ENCODE results near the gene RBSN.

The RBSN gene

GRCh38 chr3:15049584-15049983 is 49.4 kb downstream of the RBSN start:
- Histone ChIP-seq H3K36me3 (ENCODE audit: control insufficient read depth, insufficient read depth, low read length) (peaks cover 34% of the 10 kb centered on the region), H3K4me3 (ENCODE audit: low read length) (no peak overlapping the region), H3K9me3 (ENCODE audit: control insufficient read depth, insufficient read depth, low read length) (no peaks in the 10 kb centered on the region), H3K4me1 (ENCODE audit: control insufficient read depth, insufficient read depth, low read length) (no peaks in the 10 kb centered on the region), H3K27ac (ENCODE audit: low read length) (no peak overlapping the region), H3K27me3 (ENCODE audit: control insufficient read depth, insufficient read depth, low read length) (no peaks in the 10 kb centered on the region)
- DNase-seq (ENCODE audit: low read depth, low spot score), result no peak
- whole genome bisulfite sequencing (ENCODE audit: insufficient coverage, insufficient read length), result no CpG with 5 or more reads among the region's 2 CpGs

- Histone ChIP-seq H3K4me3 (ENCODE audit: low read length) (no peak overlapping the region), H3K9me3 (ENCODE audit: control insufficient read depth, insufficient read depth, low read length) (no peaks in the 10 kb centered on the region), H3K27ac (ENCODE audit: low read length) (no peak overlapping the region), H3K27me3 (ENCODE audit: control insufficient read depth, insufficient read depth, low read length) (no peaks in the 10 kb centered on the region), H3K4me1 (ENCODE audit: control insufficient read depth, insufficient read depth, low read length) (no peaks in the 10 kb centered on the region), H3K36me3 (ENCODE audit: control insufficient read depth, insufficient read depth, low read length) (peaks cover 41% of the 10 kb centered on the region)
- no CpG with 5 or more reads among the region's 1 CpG for WGBS (ENCODE audit: insufficient coverage, insufficient read length)
- no peak for DNase-seq (ENCODE audit: low read depth, low spot score)
Observed at GRCh38 chr3:15045667-15046066, 53.3 kb downstream of the RBSN start.

GRCh38 chr3:15044326-15044725 is 54.6 kb downstream of the RBSN start:
- Histone ChIP-seq H3K4me1 (ENCODE audit: control insufficient read depth, insufficient read depth, low read length) (no peaks in the 10 kb centered on the region), H3K9me3 (ENCODE audit: control insufficient read depth, insufficient read depth, low read length) (no peaks in the 10 kb centered on the region), H3K36me3 (ENCODE audit: control insufficient read depth, insufficient read depth, low read length) (peaks cover 32% of the 10 kb centered on the region), H3K4me3 (ENCODE audit: low read length) (no peak overlapping the region), H3K27me3 (ENCODE audit: control insufficient read depth, insufficient read depth, low read length) (no peaks in the 10 kb centered on the region), H3K27ac (ENCODE audit: low read length) (no peak overlapping the region)
- DNase-seq (ENCODE audit: low read depth, low spot score), result no peak
- no CpG with 5 or more reads among the region's 7 CpGs for WGBS (ENCODE audit: insufficient coverage, insufficient read length)

GRCh38 chr3:15043408-15044171 is 55.4 kb downstream of the RBSN start:
- no peaks in the 10 kb centered on the region for H3K27me3 ChIP-seq (ENCODE audit: control insufficient read depth, insufficient read depth, low read length)
- H3K9me3 ChIP-seq (ENCODE audit: control insufficient read depth, insufficient read depth, low read length), result no peaks in the 10 kb centered on the region
- DNase-seq (ENCODE audit: low read depth, low spot score), result no peak
- no peak overlapping the region for H3K27ac ChIP-seq (ENCODE audit: low read length)
- no CpG with 5 or more reads among the region's 11 CpGs for WGBS (ENCODE audit: insufficient coverage, insufficient read length)
- H3K4me3 ChIP-seq (ENCODE audit: low read length), result no peak overlapping the region
- H3K4me1 ChIP-seq (ENCODE audit: control insufficient read depth, insufficient read depth, low read length), result no peaks in the 10 kb centered on the region
- H3K36me3 ChIP-seq (ENCODE audit: control insufficient read depth, insufficient read depth, low read length), result peaks cover 30% of the 10 kb centered on the region

GRCh38 chr3:15042936-15043335 is 56.0 kb downstream of the RBSN start:
- Histone ChIP-seq H3K9me3 (ENCODE audit: control insufficient read depth, insufficient read depth, low read length) (no peaks in the 10 kb centered on the region), H3K27me3 (ENCODE audit: control insufficient read depth, insufficient read depth, low read length) (no peaks in the 10 kb centered on the region), H3K4me1 (ENCODE audit: control insufficient read depth, insufficient read depth, low read length) (no peaks in the 10 kb centered on the region), H3K4me3 (ENCODE audit: low read length) (no peak overlapping the region), H3K36me3 (ENCODE audit: control insufficient read depth, insufficient read depth, low read length) (peaks cover 30% of the 10 kb centered on the region), H3K27ac (ENCODE audit: low read length) (no peak overlapping the region)
- no peak for DNase-seq (ENCODE audit: low read depth, low spot score)
- no CpG with 5 or more reads among the region's 3 CpGs for WGBS (ENCODE audit: insufficient coverage, insufficient read length)

- Histone ChIP-seq H3K9me3 (ENCODE audit: control insufficient read depth, insufficient read depth, low read length) (no peaks in the 10 kb centered on the region), H3K27ac (ENCODE audit: low read length) (no peak overlapping the region), H3K27me3 (ENCODE audit: control insufficient read depth, insufficient read depth, low read length) (no peaks in the 10 kb centered on the region), H3K4me1 (ENCODE audit: control insufficient read depth, insufficient read depth, low read length) (no peaks in the 10 kb centered on the region), H3K36me3 (ENCODE audit: control insufficient read depth, insufficient read depth, low read length) (peaks cover 27% of the 10 kb centered on the region), H3K4me3 (ENCODE audit: low read length) (no peak overlapping the region)
- no peak for DNase-seq (ENCODE audit: low read depth, low spot score)
- no CpG with 5 or more reads among the region's 3 CpGs for WGBS (ENCODE audit: insufficient coverage, insufficient read length)
Observed at GRCh38 chr3:15041950-15042349, 57.0 kb downstream of the RBSN start.

GRCh38 chr3:15040844-15041243 is 58.1 kb downstream of the RBSN start:
- Histone ChIP-seq H3K9me3 (ENCODE audit: control insufficient read depth, insufficient read depth, low read length) (no peaks in the 10 kb centered on the region), H3K36me3 (ENCODE audit: control insufficient read depth, insufficient read depth, low read length) (peaks cover 22% of the 10 kb centered on the region), H3K27me3 (ENCODE audit: control insufficient read depth, insufficient read depth, low read length) (no peaks in the 10 kb centered on the region), H3K4me3 (ENCODE audit: low read length) (no peak overlapping the region), H3K27ac (ENCODE audit: low read length) (no peak overlapping the region), H3K4me1 (ENCODE audit: control insufficient read depth, insufficient read depth, low read length) (no peaks in the 10 kb centered on the region)
- no CpG with 5 or more reads among the region's 3 CpGs for WGBS (ENCODE audit: insufficient coverage, insufficient read length)
- no peak for DNase-seq (ENCODE audit: low read depth, low spot score)

- H3K4me1 ChIP-seq (ENCODE audit: control insufficient read depth, insufficient read depth, low read length), result no peaks in the 10 kb centered on the region
- H3K36me3 ChIP-seq (ENCODE audit: control insufficient read depth, insufficient read depth, low read length), result peaks cover 29% of the 10 kb centered on the region
- no peaks in the 10 kb centered on the region for H3K27me3 ChIP-seq (ENCODE audit: control insufficient read depth, insufficient read depth, low read length)
- DNase-seq (ENCODE audit: low read depth, low spot score), result no peak
- H3K27ac ChIP-seq (ENCODE audit: low read length), result no peak overlapping the region
- no peaks in the 10 kb centered on the region for H3K9me3 ChIP-seq (ENCODE audit: control insufficient read depth, insufficient read depth, low read length)
- no peak overlapping the region for H3K4me3 ChIP-seq (ENCODE audit: low read length)
- WGBS (ENCODE audit: insufficient coverage, insufficient read length), result no CpG with 5 or more reads among the region's 6 CpGs
Observed at GRCh38 chr3:15038306-15038705, 60.6 kb downstream of the RBSN start.

GRCh38 chr3:15033103-15033502 is 65.8 kb downstream of the RBSN start:
- Histone ChIP-seq H3K36me3 (ENCODE audit: control insufficient read depth, insufficient read depth, low read length) (peaks cover 34% of the 10 kb centered on the region), H3K4me3 (ENCODE audit: low read length) (no peak overlapping the region), H3K4me1 (ENCODE audit: control insufficient read depth, insufficient read depth, low read length) (no peaks in the 10 kb centered on the region), H3K27ac (ENCODE audit: low read length) (no peak overlapping the region), H3K27me3 (ENCODE audit: control insufficient read depth, insufficient read depth, low read length) (no peaks in the 10 kb centered on the region; the same call in 1 of the 2 replicates), H3K9me3 (ENCODE audit: control insufficient read depth, insufficient read depth, low read length) (no peaks in the 10 kb centered on the region)
- no CpG with 5 or more reads among the region's 3 CpGs for WGBS (ENCODE audit: insufficient coverage, insufficient read length)
- no peak for DNase-seq (ENCODE audit: low read depth, low spot score)

GRCh38 chr3:15032650-15033049 is 66.3 kb downstream of the RBSN start:
- Histone ChIP-seq H3K9me3 (ENCODE audit: control insufficient read depth, insufficient read depth, low read length) (no peaks in the 10 kb centered on the region), H3K4me3 (ENCODE audit: low read length) (no peak overlapping the region), H3K27ac (ENCODE audit: low read length) (no peak overlapping the region), H3K27me3 (ENCODE audit: control insufficient read depth, insufficient read depth, low read length) (no peaks in the 10 kb centered on the region; the same call in 1 of the 2 replicates), H3K36me3 (ENCODE audit: control insufficient read depth, insufficient read depth, low read length) (peaks cover 34% of the 10 kb centered on the region), H3K4me1 (ENCODE audit: control insufficient read depth, insufficient read depth, low read length) (no peaks in the 10 kb centered on the region)
- no peak for DNase-seq (ENCODE audit: low read depth, low spot score)
- WGBS (ENCODE audit: insufficient coverage, insufficient read length), result no CpG with 5 or more reads among the region's 2 CpGs

- Histone ChIP-seq H3K36me3 (ENCODE audit: control insufficient read depth, insufficient read depth, low read length) (peaks cover 31% of the 10 kb centered on the region), H3K4me1 (ENCODE audit: control insufficient read depth, insufficient read depth, low read length) (0 out of 2 replicates have a peak, but pooled peaks cover 2% of the 10 kb centered on the region), H3K27me3 (ENCODE audit: control insufficient read depth, insufficient read depth, low read length) (no peaks in the 10 kb centered on the region; the same call in 1 of the 2 replicates), H3K4me3 (ENCODE audit: low read length) (no peak overlapping the region), H3K9me3 (ENCODE audit: control insufficient read depth, insufficient read depth, low read length) (no peaks in the 10 kb centered on the region), H3K27ac (ENCODE audit: low read length) (no peak overlapping the region)
- no peak for DNase-seq (ENCODE audit: low read depth, low spot score)
Observed at GRCh38 chr3:15029625-15030024, 69.3 kb downstream of the RBSN start.
